Type B pancreatic cell (in vitro differentiated cells): Measurements from ENCODE around the gene CD163L1. TPM values are rescaled to one million over a fixed set of nuclear protein-coding genes. Genes with fewer than 3 reads are reported as not detected.

ENCODE experiments used
- DNase-seq: peaks from one replicate; pipeline ENCODE4 v3.0.0; 2021; ENCODE audit warnings: mixed read lengths; ENCODE audit not compliant: unreplicated experiment; ENCODE audit errors: extremely low spot score
- H3K27ac Mint-ChIP-seq: 2 replicates; pipeline ENCODE4 v1.8.0; 2021; ENCODE audit warnings: mild to moderate bottlenecking, mixed read lengths
- H3K27me3 Mint-ChIP-seq: 2 replicates; pipeline ENCODE4 v1.8.0; 2021; ENCODE audit warnings: mixed read lengths
- H3K36me3 Mint-ChIP-seq: 2 replicates; pipeline ENCODE4 v1.8.0; 2021; ENCODE audit warnings: mixed read lengths
- H3K4me1 Mint-ChIP-seq: one replicate; pipeline ENCODE4 v1.8.0; 2021; ENCODE audit warnings: mixed read lengths; ENCODE audit not compliant: unreplicated experiment
- H3K4me3 Mint-ChIP-seq: 2 replicates; pipeline ENCODE4 v1.8.0; 2021; ENCODE audit warnings: mild to moderate bottlenecking, mixed read lengths
- H3K9me3 Mint-ChIP-seq: 2 replicates; pipeline ENCODE4 v1.8.0; 2021; ENCODE audit warnings: mixed read lengths
- CTCF ChIP-seq: fragments of 200-600 bp; sonication (generic); conservative IDR thresholded peaks from 2 replicates; pipeline ENCODE4 v1.5.0; 2021; ENCODE audit warnings: antibody characterized with exemption, mild to moderate bottlenecking
- total RNA-seq: library from RNA; stranded (reverse); gene quantifications from 2 replicates; pipeline ENCODE4 v1.2.1, GENCODE V29; 2021; ENCODE audit warnings: low replicate concordance

The CD163L1 gene
- total RNA-seq, 1 donor from 2014 or later = not detected

- Mint-ChIP-seq H3K4me3 (no peak overlapping the region), H3K27ac (no peak overlapping the region), H3K4me1 (no peaks in the 10 kb centered on the region), H3K9me3 (no peaks in the 10 kb centered on the region), H3K27me3 (peaks cover 30% of the 10 kb centered on the region), H3K36me3 (no peaks in the 10 kb centered on the region)
- no peak for DNase-seq
- TF ChIP-seq CTCF = no peak
Measured at GRCh38 chr12:7403466-7403865, 40.5 kb downstream of the CD163L1 start.

GRCh38 chr12:7399089-7399488, 44.9 kb downstream of the CD163L1 start:
- no peak for TF ChIP-seq CTCF
- Mint-ChIP-seq H3K4me3 (no peak overlapping the region), H3K27ac (no peak overlapping the region), H3K9me3 (no peaks in the 10 kb centered on the region), H3K27me3 (peaks cover 39% of the 10 kb centered on the region), H3K4me1 (no peaks in the 10 kb centered on the region), H3K36me3 (no peaks in the 10 kb centered on the region)
- DNase-seq = no peak

GRCh38 chr12:7396418-7396817, 47.5 kb downstream of the CD163L1 start:
- peaks cover 44% of the 10 kb centered on the region for H3K27me3 Mint-ChIP-seq
- H3K4me3 Mint-ChIP-seq = no peak overlapping the region
- TF ChIP-seq CTCF = no peak
- H3K36me3 Mint-ChIP-seq = no peaks in the 10 kb centered on the region
- no peak overlapping the region for H3K27ac Mint-ChIP-seq
- H3K4me1 Mint-ChIP-seq = no peaks in the 10 kb centered on the region
- H3K9me3 Mint-ChIP-seq = no peaks in the 10 kb centered on the region
- no peak for DNase-seq

- Mint-ChIP-seq H3K27me3 (peaks cover 46% of the 10 kb centered on the region), H3K27ac (no peak overlapping the region), H3K36me3 (no peaks in the 10 kb centered on the region), H3K9me3 (no peaks in the 10 kb centered on the region), H3K4me1 (no peaks in the 10 kb centered on the region), H3K4me3 (no peak overlapping the region)
- DNase-seq = no peak
- TF ChIP-seq CTCF = no peak
Measured at GRCh38 chr12:7395950-7396349, 48.0 kb downstream of the CD163L1 start.

- Mint-ChIP-seq H3K4me3 (no peak overlapping the region), H3K36me3 (no peaks in the 10 kb centered on the region), H3K4me1 (no peaks in the 10 kb centered on the region), H3K9me3 (no peaks in the 10 kb centered on the region), H3K27ac (no peak overlapping the region), H3K27me3 (peaks cover 25% of the 10 kb centered on the region)
- no peak for DNase-seq
- no peak for TF ChIP-seq CTCF
Measured at GRCh38 chr12:7387289-7387688, 56.7 kb downstream of the CD163L1 start.

- no peak overlapping the region for H3K4me3 Mint-ChIP-seq
- peaks cover 22% of the 10 kb centered on the region for H3K27me3 Mint-ChIP-seq
- no peaks in the 10 kb centered on the region for H3K36me3 Mint-ChIP-seq
- no peak overlapping the region for H3K27ac Mint-ChIP-seq
- H3K4me1 Mint-ChIP-seq = no peaks in the 10 kb centered on the region
- no peak for DNase-seq
- no peaks in the 10 kb centered on the region for H3K9me3 Mint-ChIP-seq
- no peak for TF ChIP-seq CTCF
Measured at GRCh38 chr12:7383157-7383556, 60.8 kb downstream of the CD163L1 start.
